SK-N-SH (cell line): ENCODE results near the gene ABHD6. TPM values are rescaled to one million over a fixed set of nuclear protein-coding genes. Genes with fewer than 3 reads are reported as not detected.
A peak's percentile ranks its signal among the peaks of the same experiment; 100 is the strongest.

ENCODE experiments used
- CTCF ChIA-PET: fragments of 300-600, 350-600 bp; formaldehyde crosslinking; extraction: SDS; loops from one replicate; lab custom pipeline; 2021; lab: Yijun Ruan, JAX
- POLR2A ChIA-PET: fragments of 350-600 bp; sonication (Branson Sonifier 250); formaldehyde crosslinking; extraction: SDS; loops from one replicate; lab custom pipeline; 2020; ENCODE audit warnings: antibody characterized with exemption, inconsistent platforms; lab: Yijun Ruan, JAX
- DNase-seq: peaks from one replicate; pipeline ENCODE4 v3.0.0; 2012
- H2AFZ ChIP-seq: fragments of 200-600 bp; sonication (generic); 2 replicates; pipeline ENCODE4 v1.8.1; 2016; ENCODE audit warnings: antibody characterized with exemption, mild to moderate bottlenecking, low read depth
- H3F3A ChIP-seq: fragments of 200-600 bp; sonication (generic); replicated peaks from 2 replicates; pipeline ENCODE3; 2016; ENCODE audit warnings: antibody characterized with exemption, mild to moderate bottlenecking; ENCODE audit not compliant: insufficient read depth
- H3K27ac ChIP-seq, 2 experiments: fragments of 200-500 bp in 1 of 2; fragments of 200-600 bp in 1 of 2; sonication (Bioruptor generic) in 1 of 2; sonication (generic), shearing (Covaris generic) in 1 of 2; 2 replicates each; pipeline versions ENCODE4 v1.5.1 to v1.6.1; 2014 to 2016; ENCODE audit warnings: low read depth in 2 of 2, inconsistent platforms in 1 of 2, low read length in 1 of 2, mild to moderate bottlenecking in 1 of 2, mixed read lengths in 1 of 2
- H3K27me3 ChIP-seq: fragments of 200-600 bp; sonication (generic), shearing (Covaris generic); 2 replicates; pipeline ENCODE4 v1.6.1; 2016; ENCODE audit warnings: mixed run types; ENCODE audit not compliant: insufficient read depth
- H3K36me3 ChIP-seq, 2 experiments: fragments of 200-500 bp in 1 of 2; fragments of 200-600 bp in 1 of 2; sonication (Bioruptor generic) in 1 of 2; sonication (generic) in 1 of 2; replicated peaks in 1 of 2; 2 replicates each; pipeline versions ENCODE3 to v1.5.1; 2014 to 2016; ENCODE audit warnings: low read length in 1 of 2, mild to moderate bottlenecking in 1 of 2; ENCODE audit not compliant: insufficient read depth in 2 of 2, control insufficient read depth in 1 of 2
- H3K4me1 ChIP-seq, 2 experiments: fragments of 200-500 bp in 1 of 2; fragments of 200-600 bp in 1 of 2; sonication (Bioruptor generic) in 1 of 2; sonication (generic), shearing (Covaris generic) in 1 of 2; 2 replicates each; pipeline versions ENCODE4 v1.5.1 to v1.6.1; 2014 to 2016; ENCODE audit warnings: low read depth in 1 of 2, low read length in 1 of 2, mixed run types in 1 of 2; ENCODE audit not compliant: insufficient read depth in 2 of 2, control insufficient read depth in 1 of 2
- H3K4me2 ChIP-seq: fragments of 200-600 bp; sonication (generic), shearing (Covaris generic); 2 replicates; pipeline ENCODE4 v1.6.1; 2017; ENCODE audit warnings: mixed run types
- H3K4me3 ChIP-seq, 2 experiments: fragments of 200-500 bp in 1 of 2; fragments of 200-600 bp in 1 of 2; sonication (Bioruptor generic) in 1 of 2; sonication (generic), shearing (Covaris generic) in 1 of 2; 2 replicates each; pipeline versions ENCODE4 v1.5.1 to v1.8.1; 2014 to 2016; ENCODE audit warnings: low read depth in 2 of 2, inconsistent platforms in 1 of 2, low read length in 1 of 2, mild to moderate bottlenecking in 1 of 2, mixed read lengths in 1 of 2, moderate library complexity in 1 of 2
- H3K79me2 ChIP-seq: fragments of 200-600 bp; sonication (generic); 2 replicates; pipeline ENCODE4 v1.8.1; 2017; ENCODE audit warnings: mild to moderate bottlenecking; ENCODE audit not compliant: insufficient read depth
- H3K9ac ChIP-seq: fragments of 200-600 bp; sonication (generic); 2 replicates; pipeline ENCODE4 v1.6.1; 2017; ENCODE audit warnings: mixed run types
- H3K9me2 ChIP-seq: fragments of 200-600 bp; sonication (generic); 2 replicates; pipeline ENCODE4 v1.6.1; 2017; ENCODE audit warnings: mixed run types
- H3K9me3 ChIP-seq: fragments of 200-600 bp; sonication (generic); 2 replicates; pipeline ENCODE4 v1.6.1; 2017; ENCODE audit warnings: mixed run types, mild to moderate bottlenecking, moderate library complexity
- H4K20me1 ChIP-seq: fragments of 200-600 bp; sonication (generic); 2 replicates; pipeline ENCODE4 v1.6.1; 2017; ENCODE audit warnings: mild to moderate bottlenecking, mixed run types; ENCODE audit not compliant: insufficient read depth
- EP300 ChIP-seq, 2 experiments: IDR thresholded peaks; 2 replicates each; pipeline versions ENCODE4 v1.4.0 to v1.6.1; 2012; ENCODE audit warnings: borderline replicate concordance in 1 of 2, low read depth in 1 of 2, low read length in 1 of 2
- FOSL2 ChIP-seq: IDR thresholded peaks from 2 replicates; pipeline ENCODE4 v1.4.0; 2012; ENCODE audit warnings: low read depth, mild to moderate bottlenecking, moderate library complexity, borderline replicate concordance
- FOXJ3 ChIP-seq: sonication (generic); formaldehyde crosslinking; IDR thresholded peaks from 2 replicates; pipeline ENCODE4 v1.5.1; 2020; ENCODE audit warnings: mild to moderate bottlenecking, missing genetic modification reagents
- GATA2 ChIP-seq: sonication (generic); formaldehyde crosslinking; IDR thresholded peaks from 2 replicates; pipeline ENCODE4 v1.5.0; 2020; ENCODE audit warnings: mild to moderate bottlenecking, missing genetic modification reagents
- IRF3 ChIP-seq: fragments of 150-350 bp; IDR thresholded peaks from 2 replicates; pipeline ENCODE4 v1.6.1; 2016; ENCODE audit warnings: mild to moderate bottlenecking, low read depth, low read length
- MEF2A ChIP-seq: IDR thresholded peaks from 2 replicates; pipeline ENCODE4 v1.4.0; 2012; ENCODE audit warnings: low read depth, borderline replicate concordance
- MXI1 ChIP-seq: IDR thresholded peaks from 2 replicates; pipeline ENCODE4 v1.6.1; 2012; ENCODE audit warnings: mild to moderate bottlenecking, low read depth, low read length, improper control_type of control experiment
- NFIC ChIP-seq: IDR thresholded peaks from 2 replicates; pipeline ENCODE4 v1.4.0; 2012; ENCODE audit warnings: borderline replicate concordance
- NRF1 ChIP-seq: IDR thresholded peaks from 2 replicates; pipeline ENCODE4 v1.6.1; 2012; ENCODE audit warnings: low read depth, mild to moderate bottlenecking, low read length
- PBX3 ChIP-seq: IDR thresholded peaks from 2 replicates; pipeline ENCODE4; 2012
- POLR2AphosphoS5 ChIP-seq: IDR thresholded peaks from 2 replicates; pipeline ENCODE4 v1.6.1; 2012; ENCODE audit warnings: low read depth, low read length
- RCOR1 ChIP-seq: fragments of 150-350 bp; IDR thresholded peaks from 2 replicates; pipeline ENCODE4 v1.6.1; 2017; ENCODE audit warnings: antibody characterized with exemption, low read length
- RFX5 ChIP-seq: IDR thresholded peaks from 2 replicates; pipeline ENCODE4 v1.6.1; 2012; ENCODE audit warnings: mild to moderate bottlenecking, improper control_type of control experiment, low read length
- RXRA ChIP-seq: IDR thresholded peaks from 2 replicates; pipeline ENCODE4 v1.4.0; 2012; ENCODE audit warnings: low read depth, mild to moderate bottlenecking, borderline replicate concordance
- SMC3 ChIP-seq: IDR thresholded peaks from 2 replicates; pipeline ENCODE4 v1.6.1; 2012; ENCODE audit warnings: low read depth, low read length, improper control_type of control experiment
- TAF1 ChIP-seq: IDR thresholded peaks from 2 replicates; pipeline ENCODE4 v1.6.1; 2012; ENCODE audit warnings: low read depth, mild to moderate bottlenecking, low read length, moderate library complexity, borderline replicate concordance
- TCF12 ChIP-seq: IDR thresholded peaks from 2 replicates; pipeline ENCODE4 v1.4.0; 2012
- TEAD4 ChIP-seq: IDR thresholded peaks from 2 replicates; pipeline ENCODE4 v1.4.0; 2012; ENCODE audit warnings: mild to moderate bottlenecking, borderline replicate concordance; ENCODE audit not compliant: insufficient read depth
- YY1 ChIP-seq: IDR thresholded peaks from 2 replicates; pipeline ENCODE4 v1.4.0; 2012; ENCODE audit warnings: low read depth, mild to moderate bottlenecking
- WGBS: methylation state at CpG from one replicate; pipeline ENCODE4 v1.1.6; 2017; ENCODE audit warnings: low lambda C conversion rate; 5-methylcytosine and 5-hydroxymethylcytosine counted together
- polyA plus RNA-seq, 3 experiments: library from polyadenylated mRNA; depleted of rRNA; stranded (reverse); fragments of >200 nt; gene quantifications; 2 replicates each; pipeline ENCODE4 v1.2.3, GENCODE V29; 2012
- TF ChIP-seq, protein P1 (sequence below): IDR thresholded peaks from 2 replicates; pipeline ENCODE4 v1.4.0; 2012; ENCODE audit warnings: low read depth, borderline replicate concordance
- TF ChIP-seq, protein P2 (sequence below): fragments of 150-350 bp; IDR thresholded peaks from 2 replicates; pipeline ENCODE4 v1.6.1; 2017; ENCODE audit warnings: antibody characterized with exemption, low read length, low read depth, borderline replicate concordance
- TF ChIP-seq, protein P3 (sequence below): IDR thresholded peaks from 2 replicates; pipeline ENCODE4 v1.4.0; 2012; ENCODE audit warnings: low read depth

The ABHD6 gene
- polyA plus RNA-seq, 1 of the 3 experiments (the other 2 are of a cell fraction): 10.7 TPM

DNA sequence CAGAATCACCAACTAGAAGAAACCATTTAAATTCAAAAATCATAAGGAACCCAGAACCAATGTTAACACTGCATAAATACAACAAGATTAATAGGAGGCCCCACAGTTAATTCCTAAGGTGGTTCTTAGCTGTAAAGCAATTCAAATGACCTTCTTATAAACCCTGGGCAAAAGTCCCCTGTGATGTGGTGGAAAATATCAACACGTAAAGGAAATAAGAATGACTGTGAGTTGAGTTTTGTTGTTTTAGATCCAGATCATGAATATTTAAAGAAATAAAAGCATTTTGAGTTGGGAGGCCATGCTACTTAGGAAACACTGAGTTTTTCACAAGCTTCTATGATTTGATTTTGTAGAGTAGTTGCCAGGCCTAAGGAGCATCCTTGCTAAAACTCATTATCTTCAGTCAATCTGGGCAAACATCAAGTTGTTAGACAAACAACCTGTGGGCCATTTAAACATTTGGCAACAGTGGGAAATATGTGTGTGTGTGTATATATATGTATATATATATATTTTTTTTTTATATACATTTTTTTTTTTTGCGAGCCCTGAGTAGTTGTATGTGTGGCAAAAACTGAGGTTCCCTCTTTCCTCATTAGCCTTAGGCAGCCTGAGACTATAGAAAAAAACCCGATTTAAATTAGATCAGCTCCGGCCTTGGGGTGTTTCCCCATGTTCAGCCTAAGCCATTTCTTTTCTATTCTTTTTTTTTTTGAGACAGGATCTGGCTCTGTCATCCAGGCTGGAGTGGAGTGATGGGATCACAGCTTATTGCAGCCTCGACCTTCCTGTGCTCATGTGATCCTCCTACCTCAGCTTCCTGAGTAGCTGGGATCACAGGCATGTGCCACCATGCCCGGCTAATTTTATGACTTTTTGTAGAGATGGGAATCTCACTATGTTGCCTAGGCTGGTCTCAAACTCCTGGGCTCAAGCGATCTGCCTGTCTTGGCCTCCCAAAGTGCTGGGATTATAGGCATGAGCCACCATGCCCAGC is 87.1 kb downstream of the ABHD6 start (continued):
- no peak for TF ChIP-seq PBX3
- no peak for TF ChIP-seq GATA2 (CRISPR knock-in tag)
- TF ChIP-seq TAF1: no peak
- TF ChIP-seq, protein P1, sequence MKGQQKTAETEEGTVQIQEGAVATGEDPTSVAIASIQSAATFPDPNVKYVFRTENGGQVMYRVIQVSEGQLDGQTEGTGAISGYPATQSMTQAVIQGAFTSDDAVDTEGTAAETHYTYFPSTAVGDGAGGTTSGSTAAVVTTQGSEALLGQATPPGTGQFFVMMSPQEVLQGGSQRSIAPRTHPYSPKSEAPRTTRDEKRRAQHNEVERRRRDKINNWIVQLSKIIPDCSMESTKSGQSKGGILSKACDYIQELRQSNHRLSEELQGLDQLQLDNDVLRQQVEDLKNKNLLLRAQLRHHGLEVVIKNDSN: no peak
- TF ChIP-seq, protein P2, sequence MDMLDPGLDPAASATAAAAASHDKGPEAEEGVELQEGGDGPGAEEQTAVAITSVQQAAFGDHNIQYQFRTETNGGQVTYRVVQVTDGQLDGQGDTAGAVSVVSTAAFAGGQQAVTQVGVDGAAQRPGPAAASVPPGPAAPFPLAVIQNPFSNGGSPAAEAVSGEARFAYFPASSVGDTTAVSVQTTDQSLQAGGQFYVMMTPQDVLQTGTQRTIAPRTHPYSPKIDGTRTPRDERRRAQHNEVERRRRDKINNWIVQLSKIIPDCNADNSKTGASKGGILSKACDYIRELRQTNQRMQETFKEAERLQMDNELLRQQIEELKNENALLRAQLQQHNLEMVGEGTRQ: no peak
- no peak for TF ChIP-seq MEF2A
- no peak for TF ChIP-seq SMC3
- TF ChIP-seq EP300 (IDR thresholded peaks at IDR 0.05; ENCODE audit: borderline replicate concordance in 1 of 2, low read depth in 1 of 2, low read length in 1 of 2): no peak
- no peak for TF ChIP-seq POLR2AphosphoS5
- TF ChIP-seq RXRA: no peak

DNA sequence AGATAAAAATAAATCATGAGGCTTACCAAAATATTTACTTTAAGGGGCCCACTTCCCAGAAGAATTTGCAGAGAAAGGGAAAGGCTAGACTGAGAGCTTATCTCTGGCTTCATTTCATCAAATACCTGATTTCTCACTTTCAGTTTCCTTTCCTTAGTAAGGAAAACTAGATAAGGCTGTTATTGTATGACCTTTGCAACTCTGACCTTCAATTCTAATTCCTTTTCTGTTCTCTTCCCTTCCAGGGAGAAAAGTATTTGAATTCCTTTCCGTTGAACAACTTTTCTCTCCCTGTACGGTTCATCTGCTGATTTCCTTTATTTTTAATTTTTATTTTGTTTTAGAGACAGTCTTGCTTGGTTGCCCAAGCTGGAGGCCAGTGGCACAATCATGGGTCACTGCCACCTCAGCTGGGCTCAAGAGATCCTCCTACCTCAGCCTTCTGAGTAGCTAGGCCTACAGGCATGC is 88.0 kb downstream of the ABHD6 start:
- Histone ChIP-seq H3K36me3 (no peaks in the 10 kb centered on the region), H3K4me3 (no peak overlapping the region), H3F3A (peaks cover 11% of the 10 kb centered on the region), H3K27me3 (no peaks in the 10 kb centered on the region), H3K79me2 (no peaks in the 10 kb centered on the region), H3K27ac (no peak overlapping the region), H4K20me1 (no peaks in the 10 kb centered on the region), H3K9me2 (no peaks in the 10 kb centered on the region), H3K9me3 (no peaks in the 10 kb centered on the region), H3K4me1 (peaks cover 0 to 8% of the 10 kb centered on the region in 2 experiments; a peak in 1 of 4 replicates), H3K9ac (no peak overlapping the region), H2AFZ (0 out of 2 replicates have a peak overlapping the region, but pooled peaks have one; percentile 39), H3K4me2 (0 out of 2 replicates have a peak overlapping the region, but pooled peaks have one; percentile 8)
- ChIA-PET POLR2A (interaction anchor here (1.1 kb wide), 1 partner anchor 19 kb away, joined by 3 read pairs; the partner anchor contains the start of genes HTD2 and RPP14), CTCF (interaction anchor here (1.7 to 3.5 kb wide), 3 partner anchors 19 to 305 kb away, joined by 7 to 17 read pairs (median 7); partner anchors contain the start of genes HTD2 and RPP14)
- WGBS: 77% methylated on average over 2 of the region's 2 CpGs
- DNase-seq: no peak
- TF ChIP-seq TCF12: no peak
- no peak for TF ChIP-seq IRF3
- TF ChIP-seq NFIC: no peak
- TF ChIP-seq, protein P3, sequence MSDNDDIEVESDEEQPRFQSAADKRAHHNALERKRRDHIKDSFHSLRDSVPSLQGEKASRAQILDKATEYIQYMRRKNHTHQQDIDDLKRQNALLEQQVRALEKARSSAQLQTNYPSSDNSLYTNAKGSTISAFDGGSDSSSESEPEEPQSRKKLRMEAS: no peak
- TF ChIP-seq, protein P1: no peak
- TF ChIP-seq YY1: no peak
- no peak for TF ChIP-seq GATA2 (CRISPR knock-in tag)
- no peak for TF ChIP-seq FOSL2
- TF ChIP-seq SMC3: no peak
- TF ChIP-seq PBX3: no peak
- no peak for TF ChIP-seq NRF1
- TF ChIP-seq FOXJ3 (CRISPR knock-in tag): no peak
- no peak for TF ChIP-seq RFX5
- TF ChIP-seq RCOR1: no peak
- TF ChIP-seq TEAD4: no peak
- no peak for TF ChIP-seq MXI1
